Jurkat, Clone E6-1 (cell line): ENCODE data around the gene GID4.
A peak's percentile ranks its signal among the peaks of the same experiment; 100 is the strongest.

Experiments
- DNase-seq: peaks from one replicate; pipeline ENCODE4 v3.0.0-alpha.2; 2011; ENCODE audit warnings: low read depth, low spot score
- H3K4me3 ChIP-seq: 2 replicates; pipeline ENCODE4 v1.5.1; 2011; ENCODE audit warnings: mild to moderate bottlenecking, low read length, control low read depth, moderate library complexity

The GID4 gene

DNA sequence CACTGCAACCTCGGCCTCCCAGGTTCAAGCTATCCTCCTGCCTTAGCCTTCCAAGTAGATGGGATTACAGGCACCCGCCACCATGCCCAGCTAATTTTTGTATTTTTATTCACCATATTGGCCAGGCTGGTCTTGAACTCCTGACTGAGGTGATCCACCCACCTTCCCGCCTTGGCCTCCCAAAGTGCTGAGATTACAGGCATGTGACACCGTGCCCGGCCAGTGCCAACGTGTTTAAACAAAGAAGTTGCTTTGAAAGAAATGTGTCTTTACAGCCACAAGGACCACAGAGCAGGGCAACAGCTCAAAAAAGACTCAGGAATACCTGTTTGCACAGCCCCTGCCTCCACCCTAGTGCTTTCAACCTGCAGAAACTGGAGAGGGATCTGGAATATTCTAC is 25.2 kb upstream of the GID4 start:
- no peak overlapping the region for H3K4me3 ChIP-seq
- DNase-seq = no peak

GRCh38 chr17:18015593-18015992 is 23.6 kb upstream of the GID4 start:
- DNase-seq = no peak
- no peak overlapping the region for H3K4me3 ChIP-seq

DNA sequence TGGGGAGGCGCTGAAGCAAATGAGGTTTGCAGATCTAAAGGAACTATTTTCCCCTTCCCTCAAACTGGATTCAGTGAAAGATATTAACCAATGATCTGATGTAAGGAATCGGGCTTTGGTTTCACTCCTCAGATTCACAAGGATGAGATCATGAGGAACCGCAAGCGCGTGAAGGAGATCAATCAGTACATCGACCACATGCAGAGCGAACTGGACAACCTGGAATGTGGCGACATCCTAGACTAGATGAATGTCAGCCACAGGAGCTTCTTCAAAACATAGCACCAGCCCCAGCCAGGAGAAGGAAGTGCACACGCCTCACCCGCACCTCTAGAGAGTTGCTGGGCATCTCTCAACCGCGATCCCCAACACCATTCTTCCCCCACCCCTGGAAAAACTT is 22.8 kb upstream of the GID4 start:
- DNase-seq = no peak
- H3K4me3 ChIP-seq = no peak overlapping the region

DNA sequence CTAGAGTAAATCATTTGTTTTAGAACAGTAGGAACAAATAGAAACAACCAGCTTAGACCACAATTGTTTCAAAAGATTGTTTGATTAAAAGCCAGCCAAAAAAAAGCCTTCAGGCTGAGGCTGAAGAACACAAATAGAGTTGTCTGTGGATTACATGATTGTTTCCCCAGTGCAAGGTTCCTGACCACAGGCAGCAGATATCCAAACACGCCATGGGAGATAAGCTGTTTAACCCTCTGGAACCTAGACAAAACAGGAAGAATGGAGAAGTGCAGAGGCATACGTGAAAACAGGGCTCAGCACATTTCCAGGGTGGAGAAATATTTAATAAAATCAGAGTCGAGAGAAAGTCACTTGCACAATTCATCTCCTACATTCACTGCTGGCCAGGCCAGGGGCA is 21.2 kb upstream of the GID4 start:
- DNase-seq = no peak
- no peak overlapping the region for H3K4me3 ChIP-seq

DNA sequence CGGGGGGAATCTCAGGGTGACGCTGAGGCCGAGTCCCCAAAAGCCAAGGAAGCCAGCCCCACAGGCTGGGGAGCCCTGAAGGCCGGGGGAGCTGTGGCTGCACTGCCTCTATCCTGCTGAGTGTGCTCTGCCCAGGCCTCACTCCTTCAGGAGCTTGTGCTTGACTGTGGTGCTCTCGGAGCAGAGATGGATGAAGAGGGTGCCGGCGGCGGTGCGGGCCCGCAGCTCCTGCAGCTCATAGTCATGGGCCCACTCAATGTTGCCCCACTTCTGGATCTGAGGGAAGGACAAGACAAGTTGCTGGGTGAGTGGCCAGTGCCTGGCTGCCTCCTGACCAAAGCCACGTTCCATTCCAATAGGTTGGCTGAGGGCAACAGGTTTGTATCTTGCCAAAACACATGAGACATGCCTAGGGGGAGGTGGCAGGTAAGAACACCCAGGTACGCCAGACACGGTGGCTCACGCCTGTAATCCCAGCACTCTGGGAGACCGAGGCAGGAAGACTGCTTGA is 20.7 kb upstream of the GID4 start:
- no peak for DNase-seq
- H3K4me3 ChIP-seq = no peak overlapping the region

DNA sequence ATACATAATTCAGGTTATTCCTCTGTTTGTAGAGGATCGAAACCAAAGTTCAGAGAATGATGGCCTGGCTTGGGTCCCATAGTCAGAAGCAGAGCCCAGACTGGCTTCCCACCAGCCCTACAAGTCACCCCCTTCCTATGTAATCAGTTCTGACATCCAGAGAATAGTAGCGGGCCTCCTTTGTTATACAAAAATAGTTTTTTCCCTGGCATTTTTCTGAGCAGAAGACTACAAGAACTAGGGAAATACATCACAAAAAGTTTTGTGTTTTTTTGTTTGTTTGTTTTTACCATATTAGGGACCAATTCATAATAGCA is 19.4 kb upstream of the GID4 start:
- H3K4me3 ChIP-seq = no peak overlapping the region
- no peak for DNase-seq

DNA sequence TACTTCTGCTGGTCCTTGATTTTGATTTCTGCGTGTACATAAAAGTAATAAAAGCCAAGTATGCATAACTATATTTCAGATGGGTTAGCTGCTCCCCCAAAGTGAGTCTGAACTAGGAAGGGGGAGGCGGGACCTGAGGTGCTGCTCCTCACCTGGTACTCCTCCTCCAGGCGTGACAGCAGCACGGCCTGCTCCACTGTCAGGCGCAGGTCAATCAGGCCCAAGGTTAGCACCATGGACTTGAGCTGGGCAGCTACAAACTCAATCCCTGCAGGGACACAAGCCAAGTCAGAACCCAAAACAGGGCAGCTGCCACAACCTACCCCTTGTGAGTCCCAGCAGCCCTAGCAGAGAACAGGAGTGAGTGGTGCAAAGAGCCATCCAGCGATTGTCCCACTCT is 18.2 kb upstream of the GID4 start:
- no peak for DNase-seq
- no peak overlapping the region for H3K4me3 ChIP-seq

DNA sequence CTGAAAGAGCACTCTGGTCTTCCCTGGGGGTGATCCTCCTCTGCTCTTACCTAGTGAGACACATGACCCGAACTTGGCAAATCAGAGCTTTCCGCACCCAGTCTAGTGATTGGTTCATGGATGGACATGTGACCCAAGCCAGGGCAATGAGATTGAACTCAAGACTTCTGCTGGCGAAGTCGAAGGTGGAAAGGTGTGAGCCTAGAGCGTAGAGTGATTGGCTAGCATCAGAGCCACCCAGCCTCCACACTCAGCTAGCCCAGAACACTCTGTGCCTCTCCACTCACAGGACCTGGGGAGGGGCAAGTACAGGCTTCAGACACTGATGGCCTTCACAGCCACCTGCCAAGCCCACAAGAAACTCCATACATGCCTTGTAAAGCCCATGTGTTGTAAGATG is 17.8 kb upstream of the GID4 start:
- no peak overlapping the region for H3K4me3 ChIP-seq
- DNase-seq = no peak

DNA sequence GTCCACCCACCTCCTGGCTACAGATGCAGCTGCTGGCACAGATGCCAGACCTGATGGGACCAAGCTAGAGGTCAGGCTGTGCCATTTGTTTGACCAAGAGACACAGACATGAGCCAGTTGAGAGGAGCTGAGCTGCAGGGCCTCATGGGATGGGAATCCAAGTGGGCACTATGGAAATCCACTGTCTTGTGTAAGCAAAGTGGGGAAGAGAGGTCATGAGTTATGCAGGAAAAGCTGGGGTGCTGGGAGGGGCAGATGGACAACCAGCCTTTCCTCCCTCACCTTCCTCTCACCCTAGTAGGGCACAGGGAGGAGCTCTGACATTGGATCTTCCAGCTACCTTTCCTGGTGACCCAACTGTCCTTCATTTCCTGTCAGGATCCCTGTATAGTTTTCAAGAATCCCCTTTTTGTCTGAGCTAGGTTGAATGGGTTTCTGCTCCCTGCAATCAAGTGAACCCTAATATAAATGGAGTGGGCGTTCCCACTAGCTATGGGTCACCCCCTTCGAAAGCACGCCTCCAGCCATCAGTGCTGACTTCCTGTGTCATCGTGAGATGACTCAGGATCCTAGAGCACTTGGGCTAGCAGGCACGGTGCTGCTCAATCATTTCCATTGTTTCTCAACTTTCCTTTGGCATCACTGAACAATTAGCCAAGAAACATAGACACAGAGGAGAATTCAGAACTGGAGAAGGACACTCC is 13.8 kb upstream of the GID4 start:
- H3K4me3 ChIP-seq = no peak overlapping the region
- DNase-seq = no peak

DNA sequence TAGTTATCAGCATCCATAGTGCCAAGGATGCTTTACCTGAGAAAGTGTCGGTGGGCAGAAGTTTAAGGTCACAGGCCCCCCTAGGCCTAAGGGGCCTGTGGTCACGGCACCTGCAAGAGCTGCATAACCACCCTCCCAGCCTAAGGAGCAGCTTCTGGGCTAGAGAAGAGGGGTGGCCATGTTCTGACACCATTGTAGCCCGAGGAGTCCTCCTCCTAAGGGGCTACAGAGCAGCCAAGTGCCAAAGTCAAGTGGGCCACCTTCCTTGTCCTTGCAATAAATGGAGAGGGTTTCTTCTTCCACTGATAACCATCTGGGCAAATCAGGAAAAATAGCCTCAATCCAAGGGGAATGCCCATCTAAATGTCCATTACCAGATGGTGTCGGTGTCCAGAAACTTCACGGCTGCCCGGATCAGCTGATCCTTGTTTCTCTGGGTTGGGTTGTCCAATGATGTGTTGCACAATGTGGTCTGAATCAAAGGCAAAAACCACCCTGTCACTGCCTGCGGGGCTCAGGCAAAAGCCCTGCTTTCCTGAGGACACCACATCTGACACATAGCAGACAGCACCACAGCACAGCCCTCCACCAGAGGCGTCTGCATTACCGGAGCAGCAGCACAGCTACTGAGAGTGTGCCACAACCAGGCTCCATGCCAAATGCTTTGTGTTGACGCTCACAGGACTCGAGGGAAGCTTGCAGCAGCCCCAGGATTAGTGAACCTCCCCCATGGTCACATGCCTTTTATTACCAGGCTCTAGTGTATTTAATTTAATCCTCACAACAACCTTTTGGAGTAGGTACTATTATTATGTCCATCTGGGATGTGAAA is 13.0 kb upstream of the GID4 start:
- peak; percentile 90 for DNase-seq
- H3K4me3 ChIP-seq = no peak overlapping the region

- no peak for DNase-seq
- no peak overlapping the region for H3K4me3 ChIP-seq
These were observed 11.9 kb upstream of the GID4 start for GRCh38 chr17:18027280-18027679.

DNA sequence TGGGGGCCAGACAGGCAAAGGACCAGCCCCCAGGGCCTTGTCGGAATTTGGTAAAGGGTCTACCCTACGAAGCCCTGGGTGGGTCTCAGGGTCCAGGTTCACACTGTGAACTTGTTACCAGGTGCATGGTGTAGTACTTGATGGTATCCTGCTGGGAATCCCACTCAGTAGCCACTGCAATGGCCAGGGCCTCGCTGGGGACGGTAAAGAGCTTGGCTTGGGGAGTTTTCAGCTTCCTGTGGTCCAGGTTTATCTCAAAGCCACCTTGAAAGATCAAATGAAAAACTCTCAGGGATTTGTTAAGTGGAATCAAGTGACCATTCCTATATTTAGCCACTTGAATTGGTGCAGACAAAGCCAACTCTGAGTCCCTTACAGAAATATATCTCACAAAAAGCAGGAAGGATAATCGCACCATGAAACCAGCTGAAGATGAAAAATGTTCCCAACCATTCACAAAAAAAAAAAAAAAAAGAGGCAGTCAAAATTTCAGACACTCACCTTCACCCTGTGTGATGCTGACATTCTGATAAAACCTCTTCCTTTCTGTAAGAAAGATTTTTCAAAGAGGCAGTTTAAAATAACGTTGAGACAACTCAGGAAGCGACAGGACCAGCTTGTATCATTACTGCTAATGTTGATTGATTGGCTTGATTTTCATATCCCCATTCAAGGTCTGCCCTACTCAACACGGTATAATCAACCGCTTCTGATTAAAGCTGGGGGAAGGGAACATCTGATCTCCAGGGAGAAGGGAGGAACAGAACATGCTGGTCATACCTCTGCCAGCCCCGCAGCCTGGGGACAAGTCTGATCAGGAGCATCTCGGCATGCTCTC is 10.9 kb upstream of the GID4 start:
- no peak overlapping the region for H3K4me3 ChIP-seq
- DNase-seq = no peak

GRCh38 chr17:18028952-18029540 is 10.2 kb upstream of the GID4 start:
- H3K4me3 ChIP-seq = no peak overlapping the region

DNA sequence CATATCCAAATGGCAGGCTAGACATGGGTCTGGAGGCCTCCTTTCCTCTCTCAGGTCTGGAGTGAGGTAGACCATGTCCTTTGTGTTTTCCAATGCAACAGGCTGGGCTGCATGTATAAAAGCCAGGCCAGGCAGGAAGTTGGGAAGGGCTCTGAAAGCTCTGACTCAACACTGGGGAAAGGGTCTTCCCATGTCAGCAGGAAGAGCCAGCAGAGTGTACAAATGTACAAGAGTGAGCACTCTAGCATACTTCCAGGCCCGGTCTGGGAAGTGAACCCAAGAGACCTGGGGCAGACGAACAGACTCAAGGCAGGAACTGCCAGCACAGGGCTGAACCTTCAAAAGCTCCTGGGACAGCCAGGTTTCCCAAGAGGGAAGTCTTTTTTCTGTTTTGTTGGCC is 7.3 kb upstream of the GID4 start:
- DNase-seq = no peak
- H3K4me3 ChIP-seq = no peak overlapping the region

More at GRCh38 chr17:18028952-18029540, 10.2 kb upstream of the GID4 start:
- DNase-seq = no peak

- peak; percentile 87 for DNase-seq
- no peak overlapping the region for H3K4me3 ChIP-seq
These were observed 5.6 kb upstream of the GID4 start for GRCh38 chr17:18033442-18034099.

- DNase-seq = no peak
- H3K4me3 ChIP-seq = no peak overlapping the region
These were observed 3.5 kb upstream of the GID4 start for GRCh38 chr17:18035704-18036103.

DNA sequence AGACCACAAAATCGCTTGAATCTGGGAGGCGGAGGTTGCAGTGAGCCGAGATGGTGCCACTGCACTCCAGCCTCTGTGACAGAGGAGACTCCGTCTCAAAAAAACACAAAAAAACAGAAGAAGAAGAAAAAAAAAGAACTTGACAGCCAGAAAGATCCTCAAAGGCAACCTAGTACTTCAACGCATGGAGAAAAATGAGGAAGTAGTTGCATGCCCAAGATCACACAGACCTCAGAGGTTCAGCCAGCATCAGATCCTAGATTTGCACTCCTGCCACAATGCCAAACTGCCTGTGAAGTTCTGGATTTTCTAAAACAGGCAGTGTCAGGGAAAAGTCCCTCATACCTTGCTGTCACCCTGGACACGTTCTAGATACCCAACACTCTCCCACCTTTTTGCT is 1.7 kb upstream of the GID4 start:
- DNase-seq = no peak
- H3K4me3 ChIP-seq = no peak overlapping the region; the same call in 1 of the 2 replicates

DNA sequence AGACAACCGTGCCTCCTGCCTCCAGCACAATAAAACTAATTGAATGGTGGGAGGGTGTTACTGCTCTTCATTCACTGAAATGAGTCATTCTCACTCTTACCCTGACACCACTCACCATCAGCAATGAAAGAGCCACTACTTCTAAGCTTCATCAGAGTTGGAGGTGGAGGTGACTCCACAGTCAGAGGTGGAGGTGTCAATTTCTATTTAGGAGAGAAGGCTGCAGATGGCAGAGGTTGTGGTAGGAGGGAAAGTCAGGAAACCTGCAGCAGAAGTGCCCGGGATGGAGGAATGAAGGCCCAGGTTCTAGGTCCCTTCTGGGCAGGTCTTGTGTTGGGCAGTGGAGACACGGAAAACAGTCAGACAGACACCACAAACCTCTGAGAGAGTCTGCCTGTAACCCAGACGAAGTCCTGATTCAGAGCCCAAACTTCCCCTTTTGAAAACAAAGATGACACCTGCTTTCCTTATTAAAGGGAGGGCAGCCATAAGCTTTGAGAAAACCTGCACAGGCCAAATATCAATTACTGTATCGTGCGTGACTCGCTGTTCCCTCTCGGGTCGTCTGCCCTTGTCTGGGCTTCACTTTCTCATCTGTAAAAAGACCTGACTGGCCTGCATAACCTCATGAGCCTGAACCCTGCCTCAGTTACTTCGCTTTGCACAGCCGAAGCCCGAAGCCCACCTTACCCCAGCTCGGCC is 908 bp upstream of the GID4 start:
- H3K4me3 ChIP-seq = peak overlapping the region; percentile 72
- no peak for DNase-seq
